Duodenal mucosa (tissue), 2 donors: ENCODE measurements around the gene DNAI4.

Source experiments
- H3K27ac ChIP-seq: one replicate; pipeline ENCODE4 v1.7.0; 2013; ENCODE audit warnings: low read depth, low read length
- H3K27me3 ChIP-seq, 2 donors: one replicate each; pipeline ENCODE4 v1.7.0; 2013; ENCODE audit warnings: low read length in 2 of 2, control low read depth in 1 of 2; ENCODE audit not compliant: insufficient read depth in 2 of 2, control insufficient read depth in 1 of 2
- H3K36me3 ChIP-seq, 2 donors: one replicate each; pipeline ENCODE4 v1.7.0; 2013; ENCODE audit warnings: low read length in 2 of 2, control low read depth in 1 of 2; ENCODE audit not compliant: insufficient read depth in 2 of 2, control insufficient read depth in 1 of 2
- H3K4me1 ChIP-seq, 2 donors: one replicate each; pipeline ENCODE4 v1.7.0; 2013; ENCODE audit warnings: low read length in 2 of 2, control low read depth in 1 of 2; ENCODE audit not compliant: insufficient read depth in 2 of 2, control insufficient read depth in 1 of 2
- H3K4me3 ChIP-seq, 2 donors: one replicate each; pipeline ENCODE4 v1.7.0; 2013; ENCODE audit warnings: low read length in 2 of 2, low read depth in 1 of 2
- H3K9ac ChIP-seq, 2 donors: one replicate each; pipeline ENCODE4 v1.7.0; 2013; ENCODE audit warnings: low read length in 2 of 2, low read depth in 1 of 2
- H3K9me3 ChIP-seq, 2 donors: one replicate each; pipeline ENCODE4 v1.7.0; 2013; ENCODE audit warnings: low read length in 2 of 2, control low read depth in 1 of 2; ENCODE audit not compliant: control insufficient read depth in 1 of 2

Gene DNAI4

DNA sequence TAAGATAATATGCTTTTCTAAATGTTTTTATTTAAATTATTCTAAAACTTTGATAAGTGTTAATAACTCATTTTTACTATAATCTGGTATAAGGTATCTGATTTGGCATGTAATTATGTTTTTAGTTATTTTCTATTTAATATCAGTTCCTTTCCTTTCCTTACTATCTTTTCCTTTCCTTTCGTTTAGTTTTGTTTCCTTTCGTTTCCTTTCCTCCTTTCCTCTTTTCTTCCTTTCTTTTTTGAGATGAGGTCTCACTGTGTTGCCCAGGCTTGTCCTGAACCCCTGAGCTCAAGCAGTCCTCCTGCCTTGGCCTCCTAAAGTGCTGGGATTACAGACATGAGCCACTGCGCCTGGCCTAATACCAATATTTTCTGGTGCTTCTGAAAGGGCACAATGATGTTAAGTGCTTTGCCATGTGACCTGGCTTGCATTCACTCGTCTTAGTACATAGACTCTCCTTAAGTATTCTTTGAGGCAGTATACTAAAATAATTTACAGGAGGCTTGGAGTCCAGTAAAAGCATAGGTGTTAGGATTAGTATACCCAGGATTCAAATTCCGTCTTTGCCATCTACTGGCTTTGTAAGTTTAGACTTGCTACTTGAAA lies 18.8 kb upstream of the DNAI4 start:
- no peak overlapping the region for H3K27ac ChIP-seq
- peaks cover 7 to 11% of the 10 kb centered on the region in 2 donors for H3K4me1 ChIP-seq
- no peaks in the 10 kb centered on the region for H3K27me3 ChIP-seq
- H3K4me3 ChIP-seq = no peak overlapping the region
- peaks cover 22 to 28% of the 10 kb centered on the region in 2 donors for H3K36me3 ChIP-seq
- H3K9me3 ChIP-seq = no peaks in the 10 kb centered on the region
- no peak overlapping the region for H3K9ac ChIP-seq

GRCh38 chr1:66940981-66941380 lies 16.3 kb upstream of the DNAI4 start:
- Histone ChIP-seq H3K9me3 (no peaks in the 10 kb centered on the region), H3K27me3 (no peaks in the 10 kb centered on the region), H3K9ac (no peak overlapping the region), H3K4me3 (no peak overlapping the region), H3K27ac (no peak overlapping the region), H3K4me1 (peaks cover 15 to 22% of the 10 kb centered on the region in 2 donors), H3K36me3 (peaks cover 3 to 7% of the 10 kb centered on the region in 2 donors)

GRCh38 chr1:66938613-66939012 lies 14.0 kb upstream of the DNAI4 start:
- H3K9me3 ChIP-seq = no peaks in the 10 kb centered on the region
- no peak overlapping the region for H3K9ac ChIP-seq
- H3K36me3 ChIP-seq = peaks cover 0 to 3% of the 10 kb centered on the region in 2 donors
- no peak overlapping the region for H3K4me3 ChIP-seq
- no peaks in the 10 kb centered on the region for H3K27me3 ChIP-seq
- H3K27ac ChIP-seq = no peak overlapping the region
- H3K4me1 ChIP-seq = peaks cover 23 to 25% of the 10 kb centered on the region in 2 donors

DNA sequence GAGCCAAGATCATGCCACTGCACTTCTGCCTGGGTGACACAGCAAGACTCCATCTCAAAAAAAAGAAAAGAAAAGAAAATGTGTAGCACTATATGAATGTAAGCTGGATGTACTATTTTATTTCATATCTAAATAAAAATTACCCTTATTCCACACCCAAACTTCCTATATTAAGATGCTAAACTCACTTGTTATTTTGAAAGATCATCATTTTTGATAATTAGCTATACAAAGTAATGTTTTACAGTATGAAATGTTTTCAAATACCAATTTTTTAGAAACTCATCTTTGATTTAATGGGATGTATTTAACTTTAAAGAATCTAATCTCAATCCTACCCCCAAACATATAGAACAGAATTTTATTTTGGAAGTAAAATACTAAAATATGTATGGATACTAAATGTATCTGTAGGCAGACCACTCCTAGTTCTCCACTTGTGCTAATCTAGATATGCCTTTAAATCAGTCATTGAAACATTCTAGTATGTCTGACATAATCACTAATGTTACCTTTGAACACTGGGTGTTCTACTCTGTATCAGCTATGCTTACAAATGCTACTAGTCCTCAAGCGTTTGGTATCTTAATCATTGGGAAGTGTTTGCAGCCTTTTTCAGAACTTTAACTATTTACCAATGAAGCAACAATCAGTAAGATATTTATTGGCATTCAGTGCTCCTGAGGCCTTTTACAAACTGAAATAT lies 13.0 kb upstream of the DNAI4 start:
- no peak overlapping the region for H3K4me3 ChIP-seq
- H3K9me3 ChIP-seq = no peaks in the 10 kb centered on the region
- no peak overlapping the region for H3K9ac ChIP-seq
- peaks cover 0 to 3% of the 10 kb centered on the region in 2 donors for H3K36me3 ChIP-seq
- no peaks in the 10 kb centered on the region for H3K27me3 ChIP-seq
- H3K27ac ChIP-seq = no peak overlapping the region
- H3K4me1 ChIP-seq = peaks cover 26 to 34% of the 10 kb centered on the region in 2 donors

GRCh38 chr1:66933887-66934700 lies 9.4 kb upstream of the DNAI4 start:
- H3K27me3 ChIP-seq = no peaks in the 10 kb centered on the region
- H3K9ac ChIP-seq = peak overlapping the region; percentile 44 to 45
- peak overlapping the region; percentile 48 to 62 for H3K4me3 ChIP-seq
- no peak overlapping the region for H3K27ac ChIP-seq
- H3K36me3 ChIP-seq = no peaks in the 10 kb centered on the region
- H3K9me3 ChIP-seq = no peaks in the 10 kb centered on the region
- H3K4me1 ChIP-seq = peaks cover 31 to 40% of the 10 kb centered on the region in 2 donors

DNA sequence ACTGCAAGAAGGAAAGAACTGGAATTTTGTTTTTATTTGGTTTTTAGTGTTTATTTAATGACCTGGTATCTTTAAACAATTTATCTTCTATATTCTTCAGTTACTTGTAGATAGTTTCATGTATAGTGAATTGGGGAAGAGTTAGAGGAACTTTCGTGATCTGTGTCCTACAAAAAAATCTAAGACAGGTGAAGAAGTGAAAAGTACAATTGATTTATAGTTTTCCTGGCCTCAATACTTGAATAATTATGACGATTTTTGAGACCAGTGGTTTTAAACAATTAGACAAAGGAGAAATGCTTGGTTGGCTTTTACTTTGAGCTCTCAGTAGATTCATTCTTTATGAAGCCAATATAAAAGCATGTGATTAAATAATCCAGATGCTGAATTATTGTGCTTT lies 7.6 kb upstream of the DNAI4 start:
- Histone ChIP-seq H3K9ac (peak overlapping the region in 1 of 2 donors; percentile 45), H3K4me1 (peaks cover 23 to 27% of the 10 kb centered on the region in 2 donors), H3K27me3 (no peaks in the 10 kb centered on the region), H3K4me3 (peak overlapping the region in 1 of 2 donors; percentile 55), H3K9me3 (no peaks in the 10 kb centered on the region), H3K27ac (no peak overlapping the region), H3K36me3 (no peaks in the 10 kb centered on the region)

GRCh38 chr1:66931590-66931989 lies 6.9 kb upstream of the DNAI4 start:
- peak overlapping the region; percentile 94 to 98 for H3K9ac ChIP-seq
- no peak overlapping the region for H3K27ac ChIP-seq
- H3K4me3 ChIP-seq = peak overlapping the region; percentile 92 to 99
- peaks cover 22 to 23% of the 10 kb centered on the region in 2 donors for H3K4me1 ChIP-seq
- H3K9me3 ChIP-seq = no peaks in the 10 kb centered on the region
- no peaks in the 10 kb centered on the region for H3K27me3 ChIP-seq
- no peaks in the 10 kb centered on the region for H3K36me3 ChIP-seq

DNA sequence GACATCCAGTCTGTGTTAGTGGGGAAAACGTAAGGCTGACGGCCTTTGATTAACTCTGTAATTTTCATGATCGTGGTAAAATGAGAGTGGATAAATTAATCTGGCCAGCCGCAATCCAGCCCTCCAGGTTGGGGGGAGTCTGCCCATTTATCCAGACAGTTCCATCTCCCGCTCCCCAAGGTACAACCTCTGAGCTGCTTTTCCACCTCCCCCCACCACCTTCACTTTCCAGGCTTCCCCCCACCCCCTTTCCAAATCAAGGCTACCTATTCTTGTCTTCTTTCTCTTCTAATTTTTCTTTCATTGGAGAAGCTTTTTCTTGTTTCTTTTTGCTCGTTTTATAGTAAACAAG lies 6.1 kb upstream of the DNAI4 start:
- Histone ChIP-seq H3K4me1 (peaks cover 27 to 29% of the 10 kb centered on the region in 2 donors), H3K9ac (peak overlapping the region; percentile 94 to 98), H3K9me3 (no peaks in the 10 kb centered on the region), H3K4me3 (peak overlapping the region; percentile 92 to 99), H3K36me3 (no peaks in the 10 kb centered on the region), H3K27me3 (no peaks in the 10 kb centered on the region), H3K27ac (peak overlapping the region; percentile 92)

- H3K27me3 ChIP-seq = no peaks in the 10 kb centered on the region
- H3K4me1 ChIP-seq = peaks cover 29 to 34% of the 10 kb centered on the region in 2 donors
- H3K36me3 ChIP-seq = no peaks in the 10 kb centered on the region
- H3K4me3 ChIP-seq = peak overlapping the region; percentile 92 to 99
- peak overlapping the region; percentile 94 to 98 for H3K9ac ChIP-seq
- H3K27ac ChIP-seq = peak overlapping the region; percentile 92
- H3K9me3 ChIP-seq = no peaks in the 10 kb centered on the region
Measured at GRCh38 chr1:66929999-66930822, 5.6 kb upstream of the DNAI4 start.
